HepG2 (cell line): ENCODE results near the gene SEMA3B. TPM values are rescaled to one million over a fixed set of nuclear protein-coding genes. Genes with fewer than 3 reads are reported as not detected.

Experiments
- CEBPZ ChIP-seq: IDR thresholded peaks from 2 replicates; pipeline ENCODE4 v1.6.1; 2012; ENCODE audit warnings: low read length, improper control_type of control experiment
- ESRRA ChIP-seq: sonication (generic); formaldehyde crosslinking; IDR thresholded peaks from 2 replicates; pipeline ENCODE4 v1.5.1; 2020; ENCODE audit warnings: mild to moderate bottlenecking, low read depth, missing genetic modification reagents
- ETV5 ChIP-seq: IDR thresholded peaks from 2 replicates; pipeline ENCODE4 v1.6.1; 2018; ENCODE audit warnings: missing biosample characterization, missing genetic modification reagents, inconsistent platforms, borderline replicate concordance
- IRF2 ChIP-seq: IDR thresholded peaks from 2 replicates; pipeline ENCODE4 v1.6.1; 2018; ENCODE audit warnings: missing genetic modification reagents, missing compliant biosample characterization
- IRX3 ChIP-seq: sonication (generic); formaldehyde crosslinking; IDR thresholded peaks from 2 replicates; pipeline ENCODE4 v1.8.1; 2023; ENCODE audit warnings: mild to moderate bottlenecking, low read depth, missing genetic modification reagents, borderline replicate concordance
- KLF13 ChIP-seq: sonication (generic); formaldehyde crosslinking; IDR thresholded peaks from 2 replicates; pipeline ENCODE4 v1.4.0; 2020; ENCODE audit warnings: mild to moderate bottlenecking, missing genetic modification reagents
- NR2C2 ChIP-seq: sonication (generic); formaldehyde crosslinking; IDR thresholded peaks from 2 replicates; pipeline ENCODE4 v1.4.0; 2020; ENCODE audit warnings: missing genetic modification reagents, mild to moderate bottlenecking, moderate library complexity, borderline replicate concordance
- RCOR2 ChIP-seq: IDR thresholded peaks from 2 replicates; pipeline ENCODE4 v1.6.1; 2016; ENCODE audit warnings: missing biosample characterization, missing genetic modification reagents
- RNF2 ChIP-seq: fragments of 450-650 bp; conservative IDR thresholded peaks from 2 replicates; pipeline ENCODE4 v1.6.1; 2016; ENCODE audit warnings: low read depth
- RXRA ChIP-seq: sonication (generic); formaldehyde crosslinking; IDR thresholded peaks from 2 replicates; pipeline ENCODE4 v1.5.1; 2020; ENCODE audit warnings: missing genetic modification reagents
- SAFB2 ChIP-seq: sonication (generic); formaldehyde crosslinking; IDR thresholded peaks from 2 replicates; pipeline ENCODE4 v1.5.1; 2020; ENCODE audit warnings: missing genetic modification reagents, low read depth, mild to moderate bottlenecking, borderline replicate concordance
- SRF ChIP-seq: IDR thresholded peaks from 2 replicates; pipeline ENCODE4 v1.6.1; 2011; ENCODE audit warnings: mild to moderate bottlenecking, low read depth, low read length, moderate library complexity
- ZBTB33 ChIP-seq: sonication (generic); formaldehyde crosslinking; IDR thresholded peaks from 2 replicates; pipeline ENCODE4 v1.4.0; 2020; ENCODE audit warnings: missing genetic modification reagents
- ZNF251 ChIP-seq: sonication (generic); formaldehyde crosslinking; IDR thresholded peaks from 2 replicates; pipeline ENCODE4 v1.9.0; 2021; ENCODE audit warnings: mild to moderate bottlenecking, missing genetic modification reagents
- ZNF33A ChIP-seq: sonication (generic); formaldehyde crosslinking; IDR thresholded peaks from 2 replicates; pipeline ENCODE4 v1.5.1; 2020; ENCODE audit warnings: missing genetic modification reagents, mild to moderate bottlenecking, moderate library complexity, borderline replicate concordance
- ZNF572 ChIP-seq: sonication (generic); formaldehyde crosslinking; IDR thresholded peaks from 2 replicates; pipeline ENCODE4 v1.5.1; 2020; ENCODE audit warnings: mild to moderate bottlenecking, missing genetic modification reagents
- ZNF576 ChIP-seq: sonication (generic); formaldehyde crosslinking; IDR thresholded peaks from 2 replicates; pipeline ENCODE4 v1.4.0; 2020; ENCODE audit warnings: mild to moderate bottlenecking, missing genetic modification reagents
- ZNF616 ChIP-seq: sonication (generic); formaldehyde crosslinking; IDR thresholded peaks from 2 replicates; pipeline ENCODE4 v1.5.0; 2020; ENCODE audit warnings: low read depth, mild to moderate bottlenecking, missing genetic modification reagents
- ZNF629 ChIP-seq: sonication (generic); formaldehyde crosslinking; conservative IDR thresholded peaks from 2 replicates; pipeline ENCODE4 v1.5.0; 2020; ENCODE audit warnings: missing genetic modification reagents
- ZNF879 ChIP-seq: sonication (generic); formaldehyde crosslinking; IDR thresholded peaks from 2 replicates; pipeline ENCODE4 v1.8.1; 2023; ENCODE audit warnings: missing genetic modification reagents
- polyA plus RNA-seq, 8 experiments: library from polyadenylated mRNA; depleted of rRNA in 3 of 8; stranded (reverse) in 7 of 8; unstranded in 1 of 8; fragments of >200 nt; fragmentation: Illumina TruSeq in 4 of 8; extraction: Trizol in 4 of 8; gene quantifications; 2 replicates each; pipeline versions ENCODE4 v1.2.1 to v1.2.3, GENCODE V29; 2011 to 2016; ENCODE audit warnings: low read depth in 4 of 8, missing spikeins in 1 of 8, mixed read lengths in 1 of 8; ENCODE audit not compliant: insufficient read depth in 1 of 8
- total RNA-seq, 5 experiments: library from RNA; depleted of rRNA; stranded (reverse); fragments of >200 nt; fragmentation: Illumina TruSeq; extraction: Trizol; gene quantifications; 2 replicates each; pipeline ENCODE4 v1.2.3, GENCODE V29; 2016; ENCODE audit warnings: low read depth in 1 of 5

SEMA3B gene
- total and polyA plus RNA-seq, 2 of the 13 experiments (the other 11 are each of a cell fraction or from before 2014, with no cell fraction given): 93.2 to 158 TPM

- TF ChIP-seq IRX3 (CRISPR knock-in tag): peak; percentile 33; the same call in 1 of the 2 replicates
- no peak for TF ChIP-seq RNF2
- TF ChIP-seq NR2C2 (CRISPR knock-in tag): no peak
- no peak for TF ChIP-seq KLF13 (CRISPR knock-in tag)
- no peak for TF ChIP-seq ZNF251 (CRISPR knock-in tag)
- no peak for TF ChIP-seq CEBPZ
- no peak for TF ChIP-seq ZNF572 (CRISPR knock-in tag)
- no peak for TF ChIP-seq RXRA (CRISPR knock-in tag)
- TF ChIP-seq ZNF879 (CRISPR knock-in tag): no peak
- no peak for TF ChIP-seq RCOR2 (CRISPR knock-in tag)
- no peak for TF ChIP-seq ZNF576
- TF ChIP-seq ZNF616 (CRISPR knock-in tag): no peak
- TF ChIP-seq ZNF33A (CRISPR knock-in tag): no peak
- no peak for TF ChIP-seq SAFB2
- 0 out of 2 replicates have a peak, but pooled peaks have one; percentile 17 for TF ChIP-seq ESRRA (CRISPR knock-in tag)
- no peak for TF ChIP-seq ZNF629 (CRISPR knock-in tag)
- TF ChIP-seq ETV5 (CRISPR knock-in tag): peak; percentile 29; the same call in 1 of the 2 replicates
- no peak for TF ChIP-seq ZBTB33
- no peak for TF ChIP-seq SRF
- no peak for TF ChIP-seq IRF2
Measured at GRCh38 chr3:50235716-50236483, 33.0 kb upstream of the SEMA3B start, which contains the start of gene GNAI2 (continued).
